ENCODE measurements around the gene OSBPL6. TPM values are rescaled to one million over a fixed set of nuclear protein-coding genes. Genes with fewer than 3 reads are reported as not detected.

Gene OSBPL6
- total and polyA plus RNA-seq, 9 of the 15 experiments (the other 6 are each of a cell fraction or from before 2014, with no cell fraction given): 3.4 to 12.7 (median 9.3) TPM

GRCh38 chr2:178428396-178428806 lies 234.1 kb downstream of the OSBPL6 start (continued):
- TF ChIP-seq RBM14 (IDR thresholded peaks at IDR 0.05; ENCODE audit: borderline replicate concordance, insufficient read depth, low read depth, low read length): no peak
- TF ChIP-seq NKRF (IDR thresholded peaks at IDR 0.05; ENCODE audit: borderline replicate concordance): no peak
- TF ChIP-seq ZFX (CRISPR knock-in tag; IDR thresholded peaks at IDR 0.05): peak; percentile 47; the same call in 1 of the 2 replicates
- TF ChIP-seq ZNF23 (CRISPR knock-in tag; IDR thresholded peaks at IDR 0.05): no peak
- TF ChIP-seq ZNF384 (IDR thresholded peaks at IDR 0.05; ENCODE audit: low read depth, low read length): no peak
- TF ChIP-seq PREB (CRISPR knock-in tag; IDR thresholded peaks at IDR 0.05): 0 out of 2 replicates have a peak, but pooled peaks have one; percentile 31
- TF ChIP-seq CUX1 (CRISPR knock-in tag; IDR thresholded peaks at IDR 0.05): no peak
- no peak for TF ChIP-seq ATF2 (CRISPR knock-in tag; IDR thresholded peaks at IDR 0.05)
- no peak for TF ChIP-seq MEF2D (tag; conservative IDR thresholded peaks at IDR 0.05; ENCODE audit: low read depth)
- TF ChIP-seq SNAPC5 (CRISPR knock-in tag; IDR thresholded peaks at IDR 0.05): no peak
- no peak for TF ChIP-seq CCAR2 (IDR thresholded peaks at IDR 0.05; ENCODE audit: low read depth, low read length)
- no peak for TF ChIP-seq TAF15 (IDR thresholded peaks at IDR 0.05; ENCODE audit: low read depth, low read length)
- no peak for TF ChIP-seq HNRNPH1 (optimal IDR thresholded peaks at IDR 0.05; ENCODE audit: low read depth, low read length)
- no peak for TF ChIP-seq SP2 (IDR thresholded peaks at IDR 0.05; ENCODE audit: extremely low read depth, low read depth, low read length, poor library complexity, severe bottlenecking)
- TF ChIP-seq SUPT5H (IDR thresholded peaks at IDR 0.05): 0 out of 2 replicates have a peak, but pooled peaks have one; percentile 16
- no peak for TF ChIP-seq JUNB (CRISPR knock-in tag; conservative IDR thresholded peaks at IDR 0.05)
- no peak for TF ChIP-seq KDM4B (IDR thresholded peaks at IDR 0.05; ENCODE audit: borderline replicate concordance in 2 of 2, low read depth in 1 of 2)
- TF ChIP-seq CHCHD3 (CRISPR knock-in tag; IDR thresholded peaks at IDR 0.05): no peak
- peak; percentile 80 for TF ChIP-seq GATA2 (CRISPR knock-in tag; IDR thresholded peaks at IDR 0.05)
